Measurements from ENCODE around the gene ATP2B3.
A peak's percentile ranks its signal among the peaks of the same experiment; 100 is the strongest.

Gene ATP2B3

GRCh38 chrX:153590961-153591956 lies 73.8 kb downstream of the ATP2B3 start:
- peaks cover 2 to 25% of the 10 kb centered on the region in 2 donors for H3K36me3 ChIP-seq (ENCODE audit: control insufficient read depth in 2 of 2, insufficient read depth in 2 of 2, low read length in 2 of 2)
- H3K4me1 ChIP-seq (ENCODE audit: control insufficient read depth in 2 of 2, insufficient read depth in 2 of 2, low read length in 2 of 2): peaks cover 5 to 6% of the 10 kb centered on the region in 2 donors
- H3K9me3 ChIP-seq (ENCODE audit: control insufficient read depth in 2 of 2, low read length in 2 of 2): no peaks in the 10 kb centered on the region
- peak overlapping the region; percentile 31 to 38 for H3K27ac ChIP-seq (ENCODE audit: low read depth in 2 of 2, low read length in 2 of 2)
- no peak overlapping the region for H3K4me3 ChIP-seq (ENCODE audit: low read length in 2 of 2)
- H3K27me3 ChIP-seq (ENCODE audit: control insufficient read depth in 2 of 2, insufficient read depth in 2 of 2, low read length in 2 of 2): peaks cover 0 to 3% of the 10 kb centered on the region in 2 donors
- no peak overlapping the region for H3K9ac ChIP-seq (ENCODE audit: low read depth in 1 of 2, low read length in 2 of 2)

GRCh38 chrX:153592091-153592833 lies 74.8 kb downstream of the ATP2B3 start:
- Histone ChIP-seq H3K27me3 (ENCODE audit: control insufficient read depth in 2 of 2, insufficient read depth in 2 of 2, low read length in 2 of 2) (peaks cover 0 to 3% of the 10 kb centered on the region in 2 donors), H3K9ac (ENCODE audit: low read depth in 1 of 2, low read length in 2 of 2) (no peak overlapping the region), H3K9me3 (ENCODE audit: control insufficient read depth in 2 of 2, low read length in 2 of 2) (no peaks in the 10 kb centered on the region), H3K4me3 (ENCODE audit: low read length in 2 of 2) (no peak overlapping the region), H3K36me3 (ENCODE audit: control insufficient read depth in 2 of 2, insufficient read depth in 2 of 2, low read length in 2 of 2) (peaks cover 2 to 25% of the 10 kb centered on the region in 2 donors), H3K4me1 (ENCODE audit: control insufficient read depth in 2 of 2, insufficient read depth in 2 of 2, low read length in 2 of 2) (peaks cover 5 to 6% of the 10 kb centered on the region in 2 donors), H3K27ac (ENCODE audit: low read depth in 2 of 2, low read length in 2 of 2) (no peak overlapping the region)

- Histone ChIP-seq H3K4me1 (ENCODE audit: control insufficient read depth in 2 of 2, insufficient read depth in 2 of 2, low read length in 2 of 2) (peaks cover 6% of the 10 kb centered on the region in 2 donors), H3K27ac (ENCODE audit: low read depth in 2 of 2, low read length in 2 of 2) (no peak overlapping the region), H3K27me3 (ENCODE audit: control insufficient read depth in 2 of 2, insufficient read depth in 2 of 2, low read length in 2 of 2) (peaks cover 0 to 3% of the 10 kb centered on the region in 2 donors), H3K36me3 (ENCODE audit: control insufficient read depth in 2 of 2, insufficient read depth in 2 of 2, low read length in 2 of 2) (peaks cover 2 to 22% of the 10 kb centered on the region in 2 donors), H3K9me3 (ENCODE audit: control insufficient read depth in 2 of 2, low read length in 2 of 2) (no peaks in the 10 kb centered on the region), H3K9ac (ENCODE audit: low read depth in 1 of 2, low read length in 2 of 2) (no peak overlapping the region), H3K4me3 (ENCODE audit: low read length in 2 of 2) (no peak overlapping the region)
Observed at GRCh38 chrX:153592966-153593688, 75.7 kb downstream of the ATP2B3 start.

GRCh38 chrX:153593811-153594500 lies 76.5 kb downstream of the ATP2B3 start:
- Histone ChIP-seq H3K4me3 (ENCODE audit: low read length in 2 of 2) (no peak overlapping the region), H3K4me1 (ENCODE audit: control insufficient read depth in 2 of 2, insufficient read depth in 2 of 2, low read length in 2 of 2) (peaks cover 6 to 8% of the 10 kb centered on the region in 2 donors), H3K27me3 (ENCODE audit: control insufficient read depth in 2 of 2, insufficient read depth in 2 of 2, low read length in 2 of 2) (no peaks in the 10 kb centered on the region), H3K36me3 (ENCODE audit: control insufficient read depth in 2 of 2, insufficient read depth in 2 of 2, low read length in 2 of 2) (peaks cover 2 to 18% of the 10 kb centered on the region in 2 donors), H3K9ac (ENCODE audit: low read depth in 1 of 2, low read length in 2 of 2) (no peak overlapping the region), H3K9me3 (ENCODE audit: control insufficient read depth in 2 of 2, low read length in 2 of 2) (no peaks in the 10 kb centered on the region), H3K27ac (ENCODE audit: low read depth in 2 of 2, low read length in 2 of 2) (no peak overlapping the region)

- no peak overlapping the region for H3K9ac ChIP-seq (ENCODE audit: low read depth in 1 of 2, low read length in 2 of 2)
- no peak overlapping the region for H3K4me3 ChIP-seq (ENCODE audit: low read length in 2 of 2)
- peaks cover 0 to 2% of the 10 kb centered on the region in 2 donors for H3K27me3 ChIP-seq (ENCODE audit: control insufficient read depth in 2 of 2, insufficient read depth in 2 of 2, low read length in 2 of 2)
- H3K27ac ChIP-seq (ENCODE audit: low read depth in 2 of 2, low read length in 2 of 2): no peak overlapping the region
- H3K36me3 ChIP-seq (ENCODE audit: control insufficient read depth in 2 of 2, insufficient read depth in 2 of 2, low read length in 2 of 2): peaks cover 0 to 15% of the 10 kb centered on the region in 2 donors
- no peaks in the 10 kb centered on the region for H3K9me3 ChIP-seq (ENCODE audit: control insufficient read depth in 2 of 2, low read length in 2 of 2)
- peaks cover 6 to 11% of the 10 kb centered on the region in 2 donors for H3K4me1 ChIP-seq (ENCODE audit: control insufficient read depth in 2 of 2, insufficient read depth in 2 of 2, low read length in 2 of 2)
Observed at GRCh38 chrX:153595387-153595786, 77.9 kb downstream of the ATP2B3 start.

- peaks cover 0 to 12% of the 10 kb centered on the region in 2 donors for H3K36me3 ChIP-seq (ENCODE audit: control insufficient read depth in 2 of 2, insufficient read depth in 2 of 2, low read length in 2 of 2)
- H3K9ac ChIP-seq (ENCODE audit: low read depth in 1 of 2, low read length in 2 of 2): no peak overlapping the region
- H3K4me3 ChIP-seq (ENCODE audit: low read length in 2 of 2): no peak overlapping the region
- no peak overlapping the region for H3K27ac ChIP-seq (ENCODE audit: low read depth in 2 of 2, low read length in 2 of 2)
- H3K27me3 ChIP-seq (ENCODE audit: control insufficient read depth in 2 of 2, insufficient read depth in 2 of 2, low read length in 2 of 2): peaks cover 1 to 2% of the 10 kb centered on the region in 2 donors
- H3K4me1 ChIP-seq (ENCODE audit: control insufficient read depth in 2 of 2, insufficient read depth in 2 of 2, low read length in 2 of 2): peaks cover 3 to 5% of the 10 kb centered on the region in 2 donors
- H3K9me3 ChIP-seq (ENCODE audit: control insufficient read depth in 2 of 2, low read length in 2 of 2): no peaks in the 10 kb centered on the region
Observed at GRCh38 chrX:153595859-153596857, 78.7 kb downstream of the ATP2B3 start.

GRCh38 chrX:153596981-153597750 lies 79.7 kb downstream of the ATP2B3 start:
- H3K27me3 ChIP-seq (ENCODE audit: control insufficient read depth in 2 of 2, insufficient read depth in 2 of 2, low read length in 2 of 2): peaks cover 2% of the 10 kb centered on the region in 2 donors
- H3K9me3 ChIP-seq (ENCODE audit: control insufficient read depth in 2 of 2, low read length in 2 of 2): no peaks in the 10 kb centered on the region
- H3K27ac ChIP-seq (ENCODE audit: low read depth in 2 of 2, low read length in 2 of 2): no peak overlapping the region
- no peak overlapping the region for H3K9ac ChIP-seq (ENCODE audit: low read depth in 1 of 2, low read length in 2 of 2)
- H3K4me3 ChIP-seq (ENCODE audit: low read length in 2 of 2): no peak overlapping the region
- H3K36me3 ChIP-seq (ENCODE audit: control insufficient read depth in 2 of 2, insufficient read depth in 2 of 2, low read length in 2 of 2): peaks cover 0 to 12% of the 10 kb centered on the region in 2 donors
- H3K4me1 ChIP-seq (ENCODE audit: control insufficient read depth in 2 of 2, insufficient read depth in 2 of 2, low read length in 2 of 2): peaks cover 0 to 5% of the 10 kb centered on the region in 2 donors

- Histone ChIP-seq H3K9ac (ENCODE audit: low read depth in 1 of 2, low read length in 2 of 2) (peak within 1 kb of the TSS; percentile 57 to 73), H3K4me3 (ENCODE audit: low read length in 2 of 2) (peak within 1 kb of the TSS; percentile 72 to 85), H3K27ac (ENCODE audit: low read depth in 2 of 2, low read length in 2 of 2) (peak within 1 kb of the TSS; percentile 45 to 65), H3K27me3 (ENCODE audit: control insufficient read depth in 2 of 2, insufficient read depth in 2 of 2, low read length in 2 of 2) (peaks cover 2% of the 10 kb centered on the region in 2 donors), H3K9me3 (ENCODE audit: control insufficient read depth in 2 of 2, low read length in 2 of 2) (no peaks in the 10 kb centered on the region), H3K4me1 (ENCODE audit: control insufficient read depth in 2 of 2, insufficient read depth in 2 of 2, low read length in 2 of 2) (peaks cover 0 to 5% of the 10 kb centered on the region in 2 donors), H3K36me3 (ENCODE audit: control insufficient read depth in 2 of 2, insufficient read depth in 2 of 2, low read length in 2 of 2) (peaks cover 0 to 3% of the 10 kb centered on the region in 2 donors)
Observed at GRCh38 chrX:153598541-153599191, 81.2 kb downstream of the ATP2B3 start, which contains the start of gene CCNQ. TSS of gene CCNQ (minus strand) at chrX:153599139. CDS start at chrX:153599073, 66 bp downstream.
